GM21526 (cell line): Measurements from ENCODE around the gene COL28A1.
"Not testable (repeated sequence)": the region's sequence is repeated elsewhere in the genome, so short reads cannot be mapped to it uniquely, and the experiment has no call there.

Source experiments
- ATAC-seq: cut with Tn5 transposase; IDR thresholded peaks from one replicate; pipeline ENCODE4 v1.9.1; 2021; ENCODE audit warnings: moderate library complexity; ENCODE audit not compliant: unreplicated experiment, low FRiP score

The COL28A1 gene

GRCh38 chr7:7477641-7478040 lies 58.0 kb downstream of the COL28A1 start:
- ATAC-seq: not testable (repeated sequence)

GRCh38 chr7:7476381-7476780 lies 59.3 kb downstream of the COL28A1 start:
- no peak for ATAC-seq

GRCh38 chr7:7475601-7476000 lies 60.1 kb downstream of the COL28A1 start:
- no peak for ATAC-seq

GRCh38 chr7:7474436-7474835 lies 61.2 kb downstream of the COL28A1 start:
- no peak for ATAC-seq

DNA sequence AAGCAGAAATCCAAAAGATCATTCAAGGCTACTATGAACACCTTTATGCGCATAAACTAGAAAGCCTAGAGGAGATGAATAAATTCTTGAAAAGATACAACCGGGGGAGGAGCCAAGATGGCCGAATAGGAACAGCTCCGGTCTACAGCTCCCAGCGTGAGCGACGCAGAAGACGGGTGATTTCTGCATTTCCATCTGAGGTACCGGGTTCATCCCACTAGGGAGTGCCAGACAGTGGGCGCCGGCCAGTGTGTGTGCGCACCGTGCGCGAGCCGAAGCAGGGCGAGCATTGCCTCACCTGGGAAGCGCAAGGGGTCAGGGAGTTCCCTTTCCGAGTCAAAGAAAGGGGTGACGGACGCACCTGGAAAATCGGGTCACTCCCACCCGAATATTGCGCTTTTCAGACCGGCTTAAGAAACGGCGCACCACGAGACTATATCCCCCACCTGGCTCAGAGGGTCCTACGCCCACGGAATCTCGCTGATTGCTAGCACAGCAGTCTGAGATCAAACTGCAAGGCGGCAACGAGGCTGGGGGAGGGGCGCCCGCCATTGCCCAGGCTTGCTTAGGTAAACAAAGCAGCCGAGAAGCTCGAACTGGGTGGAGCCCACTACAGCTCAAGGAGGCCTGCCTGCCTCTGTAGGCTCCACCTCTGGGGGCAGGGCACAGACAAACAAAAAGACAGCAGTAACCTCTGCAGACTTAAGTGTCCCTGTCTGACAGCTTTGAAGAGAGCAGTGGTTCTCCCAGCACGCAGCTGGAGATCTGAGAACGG lies 70.5 kb downstream of the COL28A1 start:
- ATAC-seq: not testable (repeated sequence)

DNA sequence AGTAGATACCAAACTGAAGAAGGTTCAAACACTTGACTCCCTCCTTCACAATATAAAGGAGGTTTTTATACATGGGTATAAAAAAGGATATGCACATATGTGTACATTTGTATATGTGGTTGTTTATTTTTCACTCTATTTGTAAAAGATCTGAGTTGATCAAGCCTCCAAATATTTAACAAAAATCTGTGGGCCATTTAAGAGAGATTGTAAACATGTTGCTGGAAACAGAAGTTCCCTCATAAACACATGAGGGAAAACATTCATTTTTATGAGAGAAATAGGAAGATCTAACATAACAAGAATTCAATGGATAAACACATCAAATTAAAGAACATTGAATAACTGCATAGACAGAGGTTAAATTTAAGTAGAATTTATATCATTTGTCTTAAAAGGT lies 81.7 kb downstream of the COL28A1 start:
- ATAC-seq: no peak

DNA sequence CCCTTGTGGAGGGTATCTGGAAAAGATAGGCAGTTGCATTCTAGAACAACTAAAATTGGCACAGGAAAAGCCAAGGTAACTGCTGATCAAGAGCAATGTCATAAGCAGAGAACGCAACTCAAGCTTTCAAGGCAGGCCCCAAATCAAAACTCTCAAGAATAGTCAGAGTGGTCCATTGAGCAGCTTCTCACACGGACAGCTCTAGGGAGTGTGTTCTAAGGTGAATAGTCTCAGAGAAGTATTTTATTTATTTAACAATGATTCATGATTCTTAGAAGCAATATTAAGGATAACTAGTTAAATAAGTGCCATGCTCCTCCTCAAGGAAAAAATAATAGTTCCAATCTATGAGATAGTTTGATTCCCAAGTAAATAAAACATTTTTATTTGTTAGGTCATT lies 83.0 kb downstream of the COL28A1 start:
- ATAC-seq: no peak

DNA sequence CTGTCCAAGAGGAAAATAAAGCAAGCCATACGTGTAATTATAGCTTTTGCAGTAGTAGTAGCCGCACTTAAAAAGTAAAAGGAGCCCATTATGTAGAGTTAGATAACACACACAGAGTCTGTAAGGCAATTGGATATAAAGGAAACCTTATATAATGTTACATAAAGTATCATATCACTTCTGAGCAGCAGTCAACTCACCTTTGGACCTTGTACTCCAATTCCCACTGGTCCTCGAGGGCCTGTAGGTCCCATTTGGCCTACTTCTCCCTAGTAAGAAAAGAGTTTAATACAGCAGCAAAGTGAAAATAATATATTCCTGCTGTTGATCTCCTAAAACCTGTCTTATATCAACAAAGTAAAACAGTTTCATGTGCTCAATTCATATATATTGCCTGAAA lies 83.6 kb downstream of the COL28A1 start:
- ATAC-seq: no peak

DNA sequence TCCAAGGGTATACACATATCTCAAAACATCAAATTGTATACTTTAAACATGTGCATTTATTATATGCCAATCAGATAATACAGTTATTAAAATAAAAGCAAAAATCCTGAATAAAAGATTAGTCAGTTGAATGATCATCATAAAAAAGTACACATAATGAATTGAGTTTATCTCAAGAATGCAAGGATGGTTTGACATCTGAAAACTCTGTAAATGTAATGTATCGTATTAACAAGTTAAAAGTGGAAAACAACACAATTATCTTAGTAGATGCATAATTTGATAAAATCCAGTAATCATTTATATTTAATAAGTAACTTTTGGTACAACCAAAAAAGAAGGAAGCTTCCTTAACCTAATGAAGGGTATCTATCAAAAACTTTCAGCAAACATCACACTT lies 86.6 kb downstream of the COL28A1 start:
- ATAC-seq: no peak

- no peak for ATAC-seq
Measured at GRCh38 chr7:7446616-7447015, 89.1 kb downstream of the COL28A1 start.

GRCh38 chr7:7443806-7444350 lies 91.8 kb downstream of the COL28A1 start:
- ATAC-seq: no peak

GRCh38 chr7:7439564-7439963 lies 96.1 kb downstream of the COL28A1 start:
- ATAC-seq: no peak

DNA sequence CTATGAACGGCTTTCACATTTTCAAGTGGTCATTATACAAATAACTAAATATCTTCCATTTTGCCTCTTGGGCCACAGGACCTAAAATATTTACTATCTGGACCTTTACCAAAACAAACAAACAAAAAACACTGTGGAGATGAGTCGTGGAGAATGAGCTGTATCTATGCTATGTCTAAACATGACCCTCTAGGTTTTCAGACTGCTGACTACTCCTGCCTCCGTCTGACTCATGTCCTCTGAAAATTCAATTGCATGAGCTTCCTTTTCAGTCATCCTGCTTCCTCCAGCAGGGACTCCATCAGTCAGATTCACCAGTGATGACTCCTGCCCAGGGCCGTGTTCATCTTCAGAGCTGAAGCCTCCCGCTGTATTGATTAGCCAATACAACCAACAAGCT lies 96.8 kb downstream of the COL28A1 start:
- ATAC-seq: no peak

DNA sequence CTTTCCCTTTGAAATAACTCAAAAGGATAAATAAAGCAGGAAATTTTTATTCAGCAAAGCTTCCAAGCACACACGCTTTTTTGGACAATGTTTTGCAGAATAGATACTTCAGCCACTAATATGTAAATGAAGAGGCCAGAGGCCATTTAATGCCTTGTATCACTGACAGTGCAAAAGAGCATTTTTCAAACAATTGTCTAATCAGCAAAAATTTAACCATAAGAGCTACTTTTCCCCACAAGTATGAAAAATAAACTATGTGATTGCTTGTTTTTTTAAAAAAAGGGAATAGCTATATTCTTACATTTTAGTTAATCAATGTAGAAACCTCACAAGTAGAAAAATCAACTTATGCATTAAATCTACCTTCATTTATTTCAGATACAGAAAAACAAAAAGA lies 99.7 kb downstream of the COL28A1 start:
- no peak for ATAC-seq

DNA sequence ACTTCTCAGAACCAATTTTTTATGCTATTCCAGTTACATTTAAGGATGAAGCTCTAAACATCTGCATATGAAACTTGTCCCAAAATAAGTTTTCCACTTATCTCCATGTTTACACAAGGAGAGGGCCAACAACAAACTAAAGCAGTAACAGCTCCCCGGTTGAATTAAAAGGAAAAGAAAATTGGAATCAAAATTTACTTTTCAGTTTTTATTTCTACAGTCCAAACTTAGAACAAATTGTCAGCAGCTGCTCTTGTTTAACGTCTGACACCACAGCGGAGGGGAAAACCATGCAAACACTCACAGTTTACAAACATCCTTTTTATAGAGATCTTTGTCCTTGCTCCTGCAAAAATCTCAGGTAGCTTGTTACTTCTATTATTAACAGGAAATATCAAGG lies 101.3 kb downstream of the COL28A1 start:
- no peak for ATAC-seq

DNA sequence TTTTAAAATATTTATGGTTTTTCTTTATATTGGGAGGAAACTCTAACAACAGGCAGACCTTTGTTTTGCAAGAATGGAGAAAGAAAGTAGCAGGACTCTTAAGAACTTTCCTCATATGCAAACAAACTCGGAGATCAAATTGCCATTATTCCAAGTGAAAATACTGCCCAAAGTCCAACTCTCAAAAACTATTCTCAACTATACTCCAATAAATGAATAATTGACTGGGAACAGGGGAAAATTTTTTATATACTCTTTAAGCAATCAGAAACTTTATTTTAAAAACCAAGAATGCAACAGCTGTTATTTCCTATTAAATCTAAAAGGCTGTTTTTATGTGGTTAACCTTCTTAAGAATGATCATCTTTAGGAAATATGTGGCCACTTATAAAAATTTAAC lies 101.9 kb downstream of the COL28A1 start:
- no peak for ATAC-seq

DNA sequence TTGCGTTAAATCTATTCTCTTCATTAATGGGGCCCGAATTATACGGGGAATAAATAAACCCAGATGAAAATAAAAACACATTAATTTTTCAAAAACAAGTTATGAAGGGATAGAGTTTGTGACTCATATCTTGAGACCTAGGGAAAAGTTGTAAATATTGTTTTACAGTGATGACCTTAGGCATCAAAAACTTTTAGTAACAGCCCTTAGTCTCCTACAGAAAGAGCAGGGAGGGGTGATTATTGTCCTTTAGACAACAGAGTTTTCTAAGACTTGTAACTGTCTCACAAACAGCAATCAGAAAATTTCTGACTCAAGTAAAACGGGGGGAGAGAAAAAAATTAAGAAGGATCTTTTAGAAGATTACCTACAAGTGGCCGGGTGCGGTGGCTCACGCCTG lies 102.7 kb downstream of the COL28A1 start:
- ATAC-seq: no peak

DNA sequence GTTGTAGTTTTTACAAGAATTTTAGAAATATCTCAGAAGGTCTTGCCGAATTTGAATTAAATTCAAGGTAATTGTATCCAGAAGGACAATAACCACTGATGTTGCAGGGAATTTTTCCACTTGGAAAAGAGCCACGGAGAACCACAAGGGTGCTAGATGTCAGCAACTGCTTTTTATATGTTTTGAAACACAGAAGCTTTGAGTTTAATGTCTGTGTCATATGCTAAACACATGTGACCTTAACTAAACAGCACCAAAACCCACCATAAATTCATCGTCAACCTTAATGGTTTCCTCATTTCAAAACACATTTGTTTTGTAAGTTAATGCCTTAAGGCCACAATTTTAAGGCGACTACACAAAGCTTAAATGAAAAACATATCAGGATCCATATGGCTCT lies 106.9 kb downstream of the COL28A1 start:
- no peak for ATAC-seq

DNA sequence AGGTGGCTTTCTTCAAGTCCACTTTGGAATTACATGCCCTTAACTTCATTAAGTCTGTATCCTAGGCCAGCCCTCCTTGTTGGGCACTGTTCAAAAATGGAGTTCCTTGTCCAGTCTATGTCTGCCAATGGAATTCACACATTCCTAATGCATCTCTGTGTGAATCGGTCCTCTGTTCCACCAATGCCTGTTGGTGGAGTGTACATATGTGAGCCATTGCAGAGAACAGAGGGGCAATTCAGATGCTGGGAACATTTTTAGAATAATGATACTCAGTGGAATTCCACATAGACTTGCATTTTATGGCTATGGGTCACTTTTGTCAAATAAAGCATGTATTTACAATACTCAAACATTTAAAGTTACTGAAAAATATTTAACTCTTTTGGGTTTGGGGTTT lies 108.3 kb downstream of the COL28A1 start:
- no peak for ATAC-seq

GRCh38 chr7:7426676-7427075 lies 109.0 kb downstream of the COL28A1 start:
- no peak for ATAC-seq

DNA sequence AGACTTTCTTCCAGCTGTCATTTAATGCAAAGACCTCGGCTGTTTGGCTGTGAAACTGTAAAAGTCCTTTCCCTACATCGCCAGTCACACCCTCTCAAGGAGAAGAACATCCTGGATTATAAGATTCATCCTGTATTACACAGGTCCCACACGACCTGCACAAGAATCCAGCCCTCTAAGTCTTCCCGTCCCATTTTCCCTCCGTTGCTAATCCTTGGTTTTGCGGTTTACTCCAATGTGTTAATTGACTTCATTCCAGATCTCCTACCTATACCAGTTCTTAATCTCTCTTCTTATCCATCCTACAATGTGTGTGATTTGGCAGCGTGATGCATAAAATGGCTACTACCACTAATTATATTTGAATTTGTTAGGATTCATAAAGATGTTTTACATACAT lies 110.4 kb downstream of the COL28A1 start:
- ATAC-seq: no peak

DNA sequence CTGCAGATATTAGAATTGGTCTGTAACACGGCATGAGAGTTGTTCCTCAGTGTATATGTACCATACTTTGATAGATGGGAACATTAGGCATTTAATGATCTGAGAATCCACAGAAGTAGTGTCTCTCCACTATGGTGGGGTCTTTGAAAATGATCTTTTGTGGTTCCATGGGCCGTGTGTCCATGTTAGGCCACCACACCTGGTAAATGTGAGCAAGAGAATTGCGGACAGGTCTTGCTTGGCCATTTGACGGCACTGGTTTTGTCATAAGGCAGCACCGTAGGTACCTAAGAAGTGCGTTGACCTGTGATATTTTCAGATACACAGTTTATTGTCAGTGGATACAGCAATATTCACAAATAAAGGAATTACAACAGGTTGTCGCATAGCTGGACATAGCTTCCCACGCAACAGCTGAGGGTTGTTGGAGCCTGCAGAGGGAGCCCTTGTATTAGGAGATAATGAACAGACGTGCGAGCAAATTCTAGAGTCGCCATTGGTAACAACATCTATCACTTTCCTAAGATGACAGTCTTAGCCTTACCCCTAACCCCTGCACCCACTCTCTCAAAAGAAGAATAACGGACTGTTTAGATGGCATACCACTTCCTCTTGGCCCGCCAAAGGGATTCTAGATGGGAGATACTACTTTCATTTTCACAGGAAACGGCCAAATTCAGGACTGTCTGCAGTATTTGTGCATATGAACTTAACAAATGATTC lies 111.4 kb downstream of the COL28A1 start:
- peak; percentile 89 for ATAC-seq
